GM20000 (cell line): ENCODE results near the gene ANKMY1.

ENCODE experiments used
- DNase-seq: peaks from one replicate; pipeline ENCODE4 v3.0.0; 2012; ENCODE audit warnings: low spot score
- TF ChIP-seq, protein P1 (sequence below): IDR thresholded peaks from 2 replicates; pipeline ENCODE4 v1.5.1; 2012; ENCODE audit warnings: mild to moderate bottlenecking, control low read depth; ENCODE audit errors: extremely low read depth, missing control alignments

The ANKMY1 gene

DNA sequence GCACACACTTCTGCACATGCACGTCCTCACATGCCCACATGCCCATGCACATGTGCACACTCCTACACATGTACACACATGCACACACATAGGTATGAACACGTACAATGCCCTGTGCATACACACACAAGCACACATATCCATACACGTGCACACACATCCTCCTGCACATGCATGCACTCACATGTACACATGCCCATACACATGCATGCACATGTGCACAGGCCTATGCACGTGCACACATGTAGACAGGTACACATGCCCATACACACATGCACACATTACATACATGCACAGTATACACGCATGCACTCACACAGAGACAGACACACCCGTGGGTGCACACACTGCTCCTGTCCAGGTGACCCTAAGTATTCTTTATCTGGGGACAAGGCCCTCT, 88.0 kb downstream of the ANKMY1 start:
- no peak for DNase-seq
- TF ChIP-seq, protein P1, sequence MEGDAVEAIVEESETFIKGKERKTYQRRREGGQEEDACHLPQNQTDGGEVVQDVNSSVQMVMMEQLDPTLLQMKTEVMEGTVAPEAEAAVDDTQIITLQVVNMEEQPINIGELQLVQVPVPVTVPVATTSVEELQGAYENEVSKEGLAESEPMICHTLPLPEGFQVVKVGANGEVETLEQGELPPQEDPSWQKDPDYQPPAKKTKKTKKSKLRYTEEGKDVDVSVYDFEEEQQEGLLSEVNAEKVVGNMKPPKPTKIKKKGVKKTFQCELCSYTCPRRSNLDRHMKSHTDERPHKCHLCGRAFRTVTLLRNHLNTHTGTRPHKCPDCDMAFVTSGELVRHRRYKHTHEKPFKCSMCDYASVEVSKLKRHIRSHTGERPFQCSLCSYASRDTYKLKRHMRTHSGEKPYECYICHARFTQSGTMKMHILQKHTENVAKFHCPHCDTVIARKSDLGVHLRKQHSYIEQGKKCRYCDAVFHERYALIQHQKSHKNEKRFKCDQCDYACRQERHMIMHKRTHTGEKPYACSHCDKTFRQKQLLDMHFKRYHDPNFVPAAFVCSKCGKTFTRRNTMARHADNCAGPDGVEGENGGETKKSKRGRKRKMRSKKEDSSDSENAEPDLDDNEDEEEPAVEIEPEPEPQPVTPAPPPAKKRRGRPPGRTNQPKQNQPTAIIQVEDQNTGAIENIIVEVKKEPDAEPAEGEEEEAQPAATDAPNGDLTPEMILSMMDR, result no peak

DNA sequence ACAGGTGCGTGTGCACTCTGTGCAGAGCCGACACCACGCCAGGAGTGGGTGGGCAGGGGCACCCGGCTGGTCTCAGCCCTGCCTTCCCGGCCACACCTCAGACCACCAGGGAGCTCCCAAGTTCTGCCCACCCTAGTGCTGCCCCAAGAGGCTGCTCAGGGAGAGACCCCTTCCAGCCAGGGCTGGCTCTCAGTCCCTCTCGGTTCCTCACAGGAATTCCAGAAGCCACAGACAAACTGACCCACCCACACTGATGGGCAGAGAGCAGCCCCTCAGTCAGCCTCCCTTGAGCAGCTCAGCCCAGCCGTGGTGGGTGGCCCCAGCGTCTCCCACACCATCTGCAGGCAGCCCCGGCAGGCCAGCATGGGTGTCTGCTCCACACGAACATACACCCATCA, 88.5 kb downstream of the ANKMY1 start:
- TF ChIP-seq, protein P1, result no peak
- no peak for DNase-seq

DNA sequence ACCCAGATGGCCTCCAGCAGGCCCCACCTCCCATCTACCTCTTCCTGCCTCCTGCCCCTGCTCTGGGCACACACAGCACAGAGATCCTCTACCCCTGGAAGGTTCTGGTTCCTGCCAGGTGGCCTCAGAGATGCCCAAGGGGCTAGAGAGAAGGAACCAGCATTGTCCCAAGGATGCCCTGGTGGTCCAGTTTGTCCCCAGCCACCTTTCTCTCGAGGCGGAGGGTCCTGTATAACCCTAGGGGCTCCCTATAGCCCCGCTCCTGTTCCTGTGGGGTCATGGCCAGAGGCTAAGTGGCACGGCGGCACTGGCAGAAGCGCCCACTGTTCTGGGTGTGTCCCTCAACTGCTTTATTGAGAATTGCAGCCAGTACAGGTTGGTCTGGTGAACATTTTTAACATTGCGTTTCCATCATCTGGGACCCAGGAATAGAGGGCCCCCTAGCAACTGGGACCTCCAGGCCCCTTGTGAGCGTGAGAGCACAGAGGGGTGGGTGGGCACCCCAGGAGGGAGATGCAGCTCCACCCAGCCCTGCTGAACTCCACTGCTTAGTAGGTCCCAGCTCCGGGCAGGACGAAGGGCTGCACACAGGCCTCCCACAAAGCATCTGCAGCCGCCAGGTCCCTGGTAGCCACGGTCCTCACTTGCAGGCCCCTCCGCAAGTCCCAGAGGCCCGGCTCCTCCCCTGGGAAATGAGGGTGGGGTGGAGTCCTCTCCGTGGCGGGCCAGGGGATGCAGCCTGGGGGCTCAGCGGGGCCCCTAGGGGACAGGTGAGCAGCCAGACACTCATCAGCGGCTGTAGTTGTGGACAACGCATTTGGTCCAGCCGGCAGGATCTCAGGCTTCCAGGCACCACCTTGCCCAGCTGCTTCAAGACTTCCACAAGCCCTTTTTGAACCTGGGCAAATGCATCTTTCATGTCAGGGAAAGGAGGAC, 89.2 kb downstream of the ANKMY1 start:
- TF ChIP-seq, protein P1, result no peak
- DNase-seq, result no peak

DNA sequence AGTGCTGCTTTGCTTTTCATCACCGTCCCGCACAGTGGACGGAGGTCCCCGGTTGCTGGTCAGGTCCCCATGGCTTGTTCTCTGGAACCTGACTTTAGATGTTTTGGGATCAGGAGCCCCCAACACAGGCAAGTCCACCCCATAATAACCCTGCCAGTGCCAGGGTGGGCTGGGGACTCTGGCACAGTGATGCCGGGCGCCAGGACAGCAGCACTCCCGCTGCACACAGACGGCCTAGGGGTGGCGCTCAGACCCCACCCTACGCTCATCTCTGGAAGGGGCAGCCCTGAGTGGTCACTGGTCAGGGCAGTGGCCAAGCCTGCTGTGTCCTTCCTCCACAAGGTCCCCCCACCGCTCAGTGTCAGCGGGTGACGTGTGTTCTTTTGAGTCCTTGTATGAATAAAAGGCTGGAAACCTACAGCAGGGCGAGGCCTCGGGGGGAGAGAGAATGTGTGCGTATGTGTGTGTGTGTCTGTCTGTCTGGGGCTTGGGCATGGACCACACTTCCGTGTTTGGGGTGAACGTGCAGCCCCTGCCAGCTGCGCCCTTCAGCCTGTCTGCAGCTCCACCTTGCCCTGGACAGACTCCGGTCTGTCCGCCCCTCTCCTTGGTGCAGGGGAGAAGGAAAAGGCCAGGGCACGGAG, 90.0 kb downstream of the ANKMY1 start:
- peak; percentile 22 for DNase-seq
- TF ChIP-seq, protein P1, result no peak

DNA sequence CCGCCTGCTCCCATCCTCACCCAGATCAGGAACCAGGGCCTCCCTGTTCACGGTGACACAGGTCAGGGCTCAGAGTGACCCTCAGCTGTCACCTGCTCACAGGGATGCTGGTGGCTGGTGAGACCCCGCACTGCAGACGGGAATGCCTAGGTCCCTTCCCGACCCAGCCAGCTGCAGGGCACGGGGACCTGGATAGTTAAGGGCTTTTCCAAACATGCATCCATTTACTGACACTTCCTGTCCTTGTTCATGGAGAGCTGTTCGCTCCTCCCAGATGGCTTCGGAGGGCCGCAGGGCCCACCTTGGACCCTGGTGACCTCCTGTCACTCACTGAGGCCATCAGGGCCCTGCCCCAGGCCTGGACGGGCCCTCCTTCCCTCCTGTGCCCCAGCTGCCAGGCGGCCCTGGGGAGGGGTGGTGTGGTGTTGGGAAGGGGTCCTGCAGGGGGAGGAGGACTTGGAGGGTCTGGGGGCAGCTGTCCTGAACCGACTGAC, 90.6 kb downstream of the ANKMY1 start:
- TF ChIP-seq, protein P1, result no peak

DNA sequence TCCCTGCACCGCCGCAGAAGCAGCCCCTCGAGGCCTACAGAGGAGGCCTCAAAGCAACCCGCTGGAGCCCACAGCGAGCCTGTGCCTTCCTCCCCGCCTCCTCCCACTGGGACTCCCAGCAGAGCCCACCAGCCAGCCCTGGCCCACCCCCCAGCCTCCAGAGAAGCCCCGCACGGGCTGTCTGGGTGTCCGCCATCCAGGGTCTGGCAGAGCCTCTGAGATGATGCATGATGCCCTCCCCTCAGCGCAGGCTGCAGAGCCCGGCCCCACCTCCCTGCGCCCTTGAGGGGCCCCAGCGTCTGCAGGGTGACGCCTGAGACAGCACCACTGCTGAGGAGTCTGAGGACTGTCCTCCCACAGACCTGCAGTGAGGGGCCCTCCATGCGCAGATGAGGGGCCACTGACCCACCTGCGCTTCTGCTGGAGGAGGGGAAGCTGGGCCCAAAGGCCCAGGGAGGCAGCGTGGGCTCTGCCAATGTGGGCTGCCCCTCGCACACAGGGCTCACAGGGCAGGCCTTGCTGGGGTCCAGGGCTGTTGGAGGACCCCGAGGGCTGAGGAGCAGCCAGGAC, 91.1 kb downstream of the ANKMY1 start:
- TF ChIP-seq, protein P1, result no peak
- no peak for DNase-seq

More for the DNA sequence above, 90.6 kb downstream of the ANKMY1 start:
- DNase-seq, result no peak
